ENCODE results near the gene ZNF286A. TPM values are rescaled to one million over a fixed set of nuclear protein-coding genes. Genes with fewer than 3 reads are reported as not detected.
"Not testable (repeated sequence)": the region's sequence is repeated elsewhere in the genome, so short reads cannot be mapped to it uniquely, and the experiment has no call there.

ZNF286A gene
- total and polyA plus RNA-seq, 4 donors, result 38.6 to 56.8 (median 39.5) TPM

DNA sequence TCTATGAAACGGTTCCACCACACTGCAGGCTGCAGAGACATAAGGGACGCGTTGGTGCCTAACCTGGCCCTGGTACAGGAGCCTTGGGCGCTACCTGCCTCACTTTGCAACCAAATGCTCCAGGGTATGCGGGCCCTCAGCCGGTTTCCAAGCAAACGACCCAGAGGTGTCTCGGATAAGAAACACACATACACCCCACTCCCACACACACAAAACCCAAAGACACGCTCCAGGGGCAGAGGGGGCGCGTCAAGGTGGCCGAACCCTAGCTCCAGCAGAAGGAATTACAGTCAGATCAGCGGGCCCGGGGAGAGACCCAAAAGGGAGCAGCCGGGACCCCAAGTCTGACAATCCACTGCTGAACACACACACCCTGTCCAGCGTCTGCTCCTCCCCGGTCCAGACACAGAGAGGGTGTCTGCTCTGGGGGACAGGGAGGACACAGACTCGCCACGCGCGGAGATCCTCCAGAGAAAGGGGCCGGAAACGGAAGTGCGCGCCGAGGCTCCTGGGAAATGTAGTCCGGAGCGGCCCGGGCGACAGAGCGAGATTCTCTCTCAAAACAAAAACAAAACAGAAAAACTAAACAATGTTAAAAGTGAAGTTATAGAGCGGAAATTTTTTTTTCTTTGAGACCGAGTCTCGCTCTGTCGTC, 15.6 kb upstream of the ZNF286A start, which contains the start of gene TRIM16:
TSS of gene TRIM16 (minus strand) at position 488 of the 655 bp plus-strand sequence. CDS start 32,702 bp downstream, outside the sequence.
- peak; percentile 38 to 93 (median 58) for DNase-seq (ENCODE audit: low read depth in 4 of 6, low spot score in 6 of 6)
- peak within 1 kb of the TSS; percentile 71 for H3K4me3 ChIP-seq (ENCODE audit: low read depth, low read length)
- WGBS (ENCODE audit: insufficient coverage), result 4% methylated on average over 12 of the region's 35 CpGs
- not testable (repeated sequence) for H3K4me1 ChIP-seq (ENCODE audit: control insufficient read depth, insufficient read depth, low read length); H3K27me3 ChIP-seq (ENCODE audit: control insufficient read depth, insufficient read depth, low read length); H3K36me3 ChIP-seq (ENCODE audit: control insufficient read depth, insufficient read depth, low read length); H3K27ac ChIP-seq (ENCODE audit: low read depth, low read length); H3K9me3 ChIP-seq (ENCODE audit: control insufficient read depth, insufficient read depth, low read length)

DNA sequence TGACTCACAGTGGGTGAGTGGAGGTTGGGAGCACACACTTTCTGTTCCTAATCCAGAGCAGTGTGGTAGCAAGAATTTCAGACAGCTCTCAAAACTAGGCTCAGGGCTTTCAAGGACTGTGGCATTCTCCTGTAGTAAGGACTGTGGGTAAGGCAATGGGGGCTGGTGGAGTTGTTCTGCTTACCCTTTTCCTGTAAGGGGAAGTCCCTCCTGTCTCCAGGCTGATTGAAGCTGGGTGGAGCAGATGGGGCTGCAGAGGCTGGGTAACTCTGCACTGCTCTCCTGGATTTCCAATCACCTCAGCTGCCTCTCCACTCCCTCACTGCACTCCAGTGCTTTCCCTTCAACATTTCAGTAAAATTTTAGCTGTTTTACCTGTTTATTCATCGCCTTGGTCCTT, 12.1 kb upstream of the ZNF286A start:
- not testable (repeated sequence) for DNase-seq (ENCODE audit: low read depth in 4 of 6, low spot score in 6 of 6); H3K27ac ChIP-seq (ENCODE audit: low read depth, low read length); H3K27me3 ChIP-seq (ENCODE audit: control insufficient read depth, insufficient read depth, low read length); H3K4me3 ChIP-seq (ENCODE audit: low read depth, low read length); H3K4me1 ChIP-seq (ENCODE audit: control insufficient read depth, insufficient read depth, low read length); H3K9me3 ChIP-seq (ENCODE audit: control insufficient read depth, insufficient read depth, low read length); H3K36me3 ChIP-seq (ENCODE audit: control insufficient read depth, insufficient read depth, low read length)
- WGBS (ENCODE audit: insufficient coverage), result no CpG with 5 or more reads among the region's 1 CpG

DNA sequence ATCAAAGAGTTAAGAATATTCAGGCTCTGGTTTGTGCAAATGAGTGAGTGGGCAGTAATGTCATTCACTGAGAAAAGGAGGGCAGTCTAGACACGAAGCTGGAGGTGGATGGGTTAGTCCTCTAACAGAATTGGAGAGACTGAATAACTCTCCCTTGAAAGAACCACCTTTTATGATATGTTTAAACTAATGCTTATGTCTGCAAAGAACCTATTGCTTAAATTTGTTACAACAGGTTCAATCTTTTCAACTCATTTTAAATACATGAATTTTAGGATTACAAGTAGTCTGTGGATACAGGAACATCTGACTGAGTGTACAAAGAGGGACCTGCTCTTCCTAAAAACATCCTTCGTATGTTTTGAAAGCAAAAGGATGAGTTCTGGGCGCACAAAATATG, 585 bp upstream of the ZNF286A start:
- not testable (repeated sequence) for H3K9me3 ChIP-seq (ENCODE audit: control insufficient read depth, insufficient read depth, low read length); H3K36me3 ChIP-seq (ENCODE audit: control insufficient read depth, insufficient read depth, low read length); H3K4me1 ChIP-seq (ENCODE audit: control insufficient read depth, insufficient read depth, low read length); H3K27me3 ChIP-seq (ENCODE audit: control insufficient read depth, insufficient read depth, low read length)
- peak in 2 of 6 donors; percentile 36 to 61 for DNase-seq (ENCODE audit: low read depth in 4 of 6, low spot score in 6 of 6)
- no CpG with 5 or more reads among the region's 3 CpGs for WGBS (ENCODE audit: insufficient coverage)
- H3K4me3 ChIP-seq (ENCODE audit: low read depth, low read length), result peak overlapping the region; percentile 56
- peak overlapping the region; percentile 33 for H3K27ac ChIP-seq (ENCODE audit: low read depth, low read length)

DNA sequence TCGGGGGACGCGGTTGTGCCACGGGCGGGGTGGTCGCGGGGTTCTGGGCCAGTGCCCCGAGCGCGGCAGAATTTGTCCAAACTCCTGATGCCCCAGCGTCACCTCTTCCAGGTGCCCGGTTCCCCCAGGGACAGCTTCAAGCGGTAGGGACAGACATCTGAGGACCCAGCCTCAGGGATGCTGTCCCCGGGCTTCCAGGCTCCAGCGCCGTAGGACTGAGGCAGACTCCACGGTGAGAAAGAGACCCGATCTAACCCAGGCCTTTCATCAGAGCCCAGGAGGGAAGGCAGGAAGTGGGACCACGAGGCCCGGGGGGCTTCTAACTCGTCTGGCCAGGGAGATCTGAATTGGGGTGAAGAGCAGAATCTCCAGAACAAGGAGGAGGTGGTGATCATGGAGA, 385 bp downstream of the ZNF286A start:
- DNase-seq (ENCODE audit: low read depth in 4 of 6, low spot score in 6 of 6); H3K27me3 ChIP-seq (ENCODE audit: control insufficient read depth, insufficient read depth, low read length); H3K36me3 ChIP-seq (ENCODE audit: control insufficient read depth, insufficient read depth, low read length); H3K4me1 ChIP-seq (ENCODE audit: control insufficient read depth, insufficient read depth, low read length); H3K9me3 ChIP-seq (ENCODE audit: control insufficient read depth, insufficient read depth, low read length): not testable (repeated sequence)
- H3K27ac ChIP-seq (ENCODE audit: low read depth, low read length), result peak overlapping the region; percentile 47
- H3K4me3 ChIP-seq (ENCODE audit: low read depth, low read length), result peak overlapping the region; percentile 56
- 0% methylated on average over 7 of the region's 21 CpGs for WGBS (ENCODE audit: insufficient coverage)

DNA sequence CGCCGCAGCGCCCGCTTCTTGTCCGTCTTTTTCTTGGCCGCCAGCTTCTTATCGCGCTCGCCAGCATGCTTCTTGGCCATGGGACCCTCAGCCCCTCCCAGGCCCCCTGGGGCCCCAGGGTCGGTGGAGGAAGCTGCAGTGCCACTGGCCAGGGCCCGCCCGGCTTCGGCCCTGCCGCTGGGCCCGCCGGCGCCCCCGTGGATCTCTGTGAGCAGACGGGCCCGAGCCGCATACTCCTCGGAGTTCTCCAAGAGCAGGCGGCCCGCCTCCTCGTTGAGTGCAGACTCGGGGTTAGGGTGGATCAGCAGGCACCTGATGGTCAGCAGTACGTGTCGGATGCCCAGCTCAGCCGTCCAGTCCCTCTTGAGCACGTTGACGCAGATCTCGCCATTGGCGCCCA, 4.7 kb downstream of the ZNF286A start:
- 97% methylated on average over 5 of the region's 33 CpGs for WGBS (ENCODE audit: insufficient coverage)
- not testable (repeated sequence) for DNase-seq (ENCODE audit: low read depth in 4 of 6, low spot score in 6 of 6); H3K4me3 ChIP-seq (ENCODE audit: low read depth, low read length); H3K9me3 ChIP-seq (ENCODE audit: control insufficient read depth, insufficient read depth, low read length); H3K4me1 ChIP-seq (ENCODE audit: control insufficient read depth, insufficient read depth, low read length); H3K27me3 ChIP-seq (ENCODE audit: control insufficient read depth, insufficient read depth, low read length); H3K27ac ChIP-seq (ENCODE audit: low read depth, low read length)
- H3K36me3 ChIP-seq (ENCODE audit: control insufficient read depth, insufficient read depth, low read length), result peaks cover 20% of the 10 kb centered on the region

DNA sequence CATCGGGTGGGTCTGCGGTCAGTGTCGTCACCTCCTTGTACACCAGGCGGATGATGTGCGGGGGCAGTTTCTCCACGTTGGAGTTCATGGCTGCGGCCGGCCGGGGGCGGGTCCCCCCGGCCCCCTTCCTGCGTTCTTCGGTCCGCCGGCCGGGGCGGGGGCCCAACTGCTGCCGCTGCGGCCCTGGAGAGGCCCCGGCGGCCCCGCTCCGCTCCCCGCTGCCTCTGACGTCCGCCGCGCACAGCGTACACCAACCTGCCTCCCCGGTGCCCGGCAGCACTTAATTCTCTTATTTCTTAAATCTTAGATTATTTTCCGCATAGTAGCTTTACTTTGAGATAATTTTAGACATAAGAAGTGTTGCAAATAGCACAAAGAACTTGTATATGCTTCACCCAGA, 5.3 kb downstream of the ZNF286A start:
- H3K36me3 ChIP-seq (ENCODE audit: control insufficient read depth, insufficient read depth, low read length), result peaks cover 20% of the 10 kb centered on the region
- WGBS (ENCODE audit: insufficient coverage), result 98% methylated on average over 17 of the region's 32 CpGs
- DNase-seq (ENCODE audit: low read depth in 4 of 6, low spot score in 6 of 6); H3K9me3 ChIP-seq (ENCODE audit: control insufficient read depth, insufficient read depth, low read length); H3K4me1 ChIP-seq (ENCODE audit: control insufficient read depth, insufficient read depth, low read length); H3K27me3 ChIP-seq (ENCODE audit: control insufficient read depth, insufficient read depth, low read length); H3K27ac ChIP-seq (ENCODE audit: low read depth, low read length); H3K4me3 ChIP-seq (ENCODE audit: low read depth, low read length): not testable (repeated sequence)

- not testable (repeated sequence) for H3K4me1 ChIP-seq (ENCODE audit: control insufficient read depth, insufficient read depth, low read length); DNase-seq (ENCODE audit: low read depth in 4 of 6, low spot score in 6 of 6); H3K27ac ChIP-seq (ENCODE audit: low read depth, low read length); H3K27me3 ChIP-seq (ENCODE audit: control insufficient read depth, insufficient read depth, low read length); H3K4me3 ChIP-seq (ENCODE audit: low read depth, low read length); H3K9me3 ChIP-seq (ENCODE audit: control insufficient read depth, insufficient read depth, low read length)
- peaks cover 16% of the 10 kb centered on the region for H3K36me3 ChIP-seq (ENCODE audit: control insufficient read depth, insufficient read depth, low read length)
- WGBS (ENCODE audit: insufficient coverage), result no CpG with 5 or more reads among the region's 3 CpGs
Measured at GRCh38 chr17:15708879-15709278, 9.3 kb downstream of the ZNF286A start.

- not testable (repeated sequence) for H3K27ac ChIP-seq (ENCODE audit: low read depth, low read length); H3K4me1 ChIP-seq (ENCODE audit: control insufficient read depth, insufficient read depth, low read length); H3K36me3 ChIP-seq (ENCODE audit: control insufficient read depth, insufficient read depth, low read length); DNase-seq (ENCODE audit: low read depth in 4 of 6, low spot score in 6 of 6); H3K27me3 ChIP-seq (ENCODE audit: control insufficient read depth, insufficient read depth, low read length); H3K4me3 ChIP-seq (ENCODE audit: low read depth, low read length)
- H3K9me3 ChIP-seq (ENCODE audit: control insufficient read depth, insufficient read depth, low read length), result peaks cover 11% of the 10 kb centered on the region
- WGBS (ENCODE audit: insufficient coverage), result no CpG with 5 or more reads among the region's 11 CpGs
Measured at GRCh38 chr17:15716601-15717563, 17.3 kb downstream of the ZNF286A start.

- not testable (repeated sequence) for H3K4me1 ChIP-seq (ENCODE audit: control insufficient read depth, insufficient read depth, low read length); H3K27ac ChIP-seq (ENCODE audit: low read depth, low read length); H3K27me3 ChIP-seq (ENCODE audit: control insufficient read depth, insufficient read depth, low read length); H3K36me3 ChIP-seq (ENCODE audit: control insufficient read depth, insufficient read depth, low read length); H3K9me3 ChIP-seq (ENCODE audit: control insufficient read depth, insufficient read depth, low read length); DNase-seq (ENCODE audit: low read depth in 4 of 6, low spot score in 6 of 6); H3K4me3 ChIP-seq (ENCODE audit: low read depth, low read length)
- WGBS (ENCODE audit: insufficient coverage), result no CpG with 5 or more reads among the region's 14 CpGs
Measured at GRCh38 chr17:15730535-15730934, 31.0 kb downstream of the ZNF286A start.
